Upper lobe of left lung (tissue), 4 donors: Measurements from ENCODE around the gene RASSF3.

ENCODE experiments used
- CTCF ChIP-seq, 6 experiments: fragments of 450-650 bp in 4 of 6; fragments of 200-600 bp in 2 of 6; sonication (generic) in 2 of 6; IDR thresholded peaks; one replicate each; pipeline ENCODE4 v1.5.1; 2016 to 2019; ENCODE audit warnings: antibody characterized with exemption in 6 of 6
- EP300 ChIP-seq, 4 donors: sonication (generic); formaldehyde crosslinking; IDR thresholded peaks; one replicate each; pipeline ENCODE4 v1.5.1; 2017; ENCODE audit warnings: antibody characterized with exemption in 4 of 4, control low read depth in 2 of 4
- POLR2A ChIP-seq, 4 donors: fragments of 450-650 bp; IDR thresholded peaks; one replicate each; pipeline ENCODE4 v1.5.1; 2016 to 2017; ENCODE audit warnings: antibody characterized with exemption in 4 of 4, mild to moderate bottlenecking in 2 of 4
- POLR2AphosphoS5 ChIP-seq, 2 donors: sonication (generic); formaldehyde crosslinking; IDR thresholded peaks; one replicate each; pipeline ENCODE4 v1.5.1; 2017; ENCODE audit warnings: antibody characterized with exemption in 2 of 2

GRCh38 chr12:64674367-64674922, 64.2 kb downstream of the RASSF3 start:
- TF ChIP-seq CTCF (IDR thresholded peaks at IDR 0.05) (no peak), POLR2A (IDR thresholded peaks at IDR 0.05) (no peak), POLR2AphosphoS5 (IDR thresholded peaks at IDR 0.05) (no peak), EP300 (IDR thresholded peaks at IDR 0.05) (no peak)
